Suppressor macrophage treated with lipopolysaccharide for 1 hour (primary cell): ENCODE data around the gene TUBGCP3.

ENCODE experiments used
- DNase-seq, 3 donors: peaks; one replicate each; pipeline ENCODE4 v3.0.0-alpha.2; 2020 to 2022

Gene TUBGCP3

DNA sequence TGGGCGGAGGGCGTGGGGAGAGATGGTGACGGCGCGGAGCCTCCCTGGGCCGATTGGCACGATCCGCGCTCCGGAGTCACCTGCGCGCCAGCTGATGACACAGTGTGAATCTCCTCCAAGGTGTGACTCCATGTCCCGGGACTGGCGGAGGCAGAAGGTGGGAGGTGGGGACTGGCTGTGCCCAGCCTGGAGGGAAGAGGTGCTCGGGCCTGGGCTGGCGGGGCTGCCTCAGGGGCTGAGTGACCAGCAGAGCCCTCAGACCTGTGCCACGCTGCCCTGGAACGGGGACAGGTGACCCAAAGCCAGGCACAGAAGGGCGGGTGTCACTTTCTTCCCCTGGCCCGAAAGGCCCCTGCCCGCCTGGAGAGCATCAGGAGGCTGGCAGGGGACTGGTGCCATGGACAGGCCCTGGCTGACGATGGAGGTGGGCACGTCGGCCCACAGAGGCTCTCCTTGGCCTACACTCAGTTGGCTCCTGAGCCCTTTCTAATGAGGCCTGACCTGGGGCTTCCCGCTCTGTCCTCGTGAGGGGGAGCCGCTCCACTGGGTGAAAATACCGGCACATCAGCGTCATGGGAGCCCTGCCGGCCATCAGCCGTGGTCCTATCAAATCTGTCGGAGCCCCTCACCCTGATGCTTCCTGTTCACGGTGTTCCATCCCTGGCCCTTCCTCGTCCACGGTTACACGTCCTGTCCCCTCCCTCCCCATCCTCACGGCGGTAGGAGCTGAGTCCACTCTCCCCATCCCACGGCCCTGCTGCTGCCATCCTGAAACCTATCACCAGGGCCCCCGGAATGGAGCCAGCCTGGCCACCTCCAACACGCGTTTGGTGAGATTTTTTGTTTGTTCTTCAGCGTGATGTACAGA lies 136.2 kb downstream of the TUBGCP3 start:
- DNase-seq, result no peak

DNA sequence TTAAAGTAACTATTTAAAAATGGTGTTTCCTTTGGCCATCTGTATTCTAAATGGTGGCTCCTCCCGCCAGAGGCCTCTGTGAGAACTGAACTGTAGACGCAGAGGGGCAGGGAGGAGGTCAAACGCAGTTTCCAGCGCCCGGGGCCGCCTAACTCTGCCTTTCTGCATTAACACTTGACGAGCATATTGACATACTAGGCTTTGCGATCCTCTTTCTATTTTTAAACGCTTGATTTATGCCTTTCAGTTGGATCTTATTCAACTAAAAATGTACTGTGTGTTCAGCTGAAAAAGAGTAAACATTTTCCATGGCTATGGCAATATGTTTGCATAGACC lies 137.1 kb downstream of the TUBGCP3 start:
- DNase-seq, result no peak

- no peak for DNase-seq
Observed at GRCh38 chr13:112450118-112450903, 137.6 kb downstream of the TUBGCP3 start.

DNA sequence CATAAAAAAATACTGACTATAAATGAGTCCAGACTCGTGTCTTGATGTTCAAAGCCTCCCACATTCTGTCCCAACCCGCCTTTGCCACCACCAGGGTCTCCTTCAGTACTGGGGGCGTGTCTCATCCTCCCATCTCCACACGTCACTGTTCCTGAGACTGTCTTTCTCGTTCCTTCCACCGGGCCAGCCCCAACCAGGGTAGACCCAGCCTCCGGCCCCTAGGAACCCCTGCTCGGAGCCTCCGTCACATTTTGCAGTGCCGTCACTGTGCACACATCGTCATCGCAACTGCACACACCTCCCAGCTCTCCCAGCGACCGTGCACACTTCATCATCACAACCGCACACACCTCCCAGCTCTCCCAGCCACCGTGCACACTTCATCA lies 138.4 kb downstream of the TUBGCP3 start:
- DNase-seq, result no peak

DNA sequence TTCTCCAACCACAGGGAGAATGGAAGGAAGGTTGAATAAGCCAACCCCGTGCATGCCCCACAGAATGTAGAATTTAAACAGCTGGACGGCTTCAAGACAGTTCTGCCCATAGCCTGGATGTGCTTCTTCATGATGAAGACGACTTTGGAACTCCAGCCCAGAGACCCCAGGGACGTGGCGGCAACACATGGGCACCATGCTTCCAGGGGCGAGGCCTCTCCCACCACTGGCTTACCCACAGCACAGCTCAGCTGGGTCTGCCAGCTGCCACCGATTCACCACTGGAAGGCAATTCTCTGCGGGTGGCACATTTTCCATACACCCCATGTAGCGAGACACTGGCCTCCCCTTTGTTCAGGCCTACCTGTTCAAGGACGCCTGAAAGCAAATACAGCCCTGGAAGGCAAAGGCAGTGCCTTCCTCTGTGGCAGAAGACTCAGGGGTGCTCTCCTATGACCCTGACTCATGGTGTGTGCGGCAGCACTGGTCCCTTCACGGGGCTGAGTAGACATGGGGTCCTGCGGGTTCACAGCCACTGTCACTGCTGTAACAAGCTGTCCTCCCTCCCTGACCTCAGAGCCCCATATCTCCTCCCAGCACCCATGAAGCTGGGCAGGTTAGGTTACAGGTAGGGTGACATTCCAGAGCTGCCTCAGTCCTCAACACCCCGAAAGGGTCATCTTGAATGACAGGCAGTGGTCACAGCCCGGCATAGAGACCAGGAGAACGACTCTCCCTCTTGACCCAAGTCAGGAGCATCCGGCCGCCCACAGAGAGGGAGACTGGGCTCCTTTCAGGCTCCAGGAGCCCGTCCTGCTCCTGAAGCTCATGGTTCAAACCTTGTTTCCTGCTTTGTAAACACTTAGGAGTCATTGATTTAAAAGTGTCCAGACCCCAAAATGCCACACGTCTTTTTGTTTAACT lies 139.1 kb downstream of the TUBGCP3 start:
- DNase-seq, result no peak

GRCh38 chr13:112447761-112448603 lies 140.0 kb downstream of the TUBGCP3 start:
- no peak for DNase-seq

DNA sequence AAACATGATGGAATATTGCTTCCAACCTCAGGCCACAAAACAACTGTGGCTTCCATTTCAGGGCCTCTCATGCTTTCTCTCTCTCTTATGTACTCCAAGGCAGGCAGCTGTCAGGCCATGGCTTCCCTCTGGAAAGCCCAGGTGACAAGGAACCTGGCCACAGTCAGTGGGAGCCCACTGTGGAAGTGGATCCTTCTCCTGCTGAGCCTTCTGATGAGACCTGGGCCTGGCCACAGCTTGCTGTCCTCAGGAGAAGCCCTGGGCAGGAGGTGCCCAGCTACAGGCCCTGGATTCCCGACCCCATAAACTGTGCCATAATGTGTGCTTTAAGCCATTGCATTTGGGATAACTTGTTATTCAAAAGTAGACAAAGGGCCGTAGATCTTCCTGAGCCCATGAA lies 140.6 kb downstream of the TUBGCP3 start:
- DNase-seq, result no peak

DNA sequence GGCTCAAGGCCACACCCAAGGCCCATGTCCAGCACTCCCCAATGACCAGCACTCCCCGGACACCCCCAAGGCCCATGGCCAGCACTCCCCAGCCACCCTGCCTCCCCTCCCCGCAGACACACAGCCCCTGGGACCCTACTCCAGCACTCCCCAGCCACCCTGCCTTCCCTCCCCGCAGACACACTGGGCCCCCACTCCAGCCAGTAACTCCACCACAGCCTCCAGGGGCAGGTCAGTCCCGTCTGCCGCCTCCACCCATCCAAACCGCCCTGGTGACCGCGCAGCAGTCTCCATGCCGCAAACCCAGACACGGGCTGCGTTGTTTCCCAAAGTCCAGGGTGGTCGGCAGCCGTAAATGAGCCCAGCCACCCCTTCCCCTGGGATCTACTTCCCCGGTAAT lies 141.1 kb downstream of the TUBGCP3 start:
- DNase-seq, result no peak

- no peak for DNase-seq
Observed at GRCh38 chr13:112446347-112446861, 141.5 kb downstream of the TUBGCP3 start.

- DNase-seq, result no peak
Observed at GRCh38 chr13:112445411-112446271, 142.3 kb downstream of the TUBGCP3 start.

DNA sequence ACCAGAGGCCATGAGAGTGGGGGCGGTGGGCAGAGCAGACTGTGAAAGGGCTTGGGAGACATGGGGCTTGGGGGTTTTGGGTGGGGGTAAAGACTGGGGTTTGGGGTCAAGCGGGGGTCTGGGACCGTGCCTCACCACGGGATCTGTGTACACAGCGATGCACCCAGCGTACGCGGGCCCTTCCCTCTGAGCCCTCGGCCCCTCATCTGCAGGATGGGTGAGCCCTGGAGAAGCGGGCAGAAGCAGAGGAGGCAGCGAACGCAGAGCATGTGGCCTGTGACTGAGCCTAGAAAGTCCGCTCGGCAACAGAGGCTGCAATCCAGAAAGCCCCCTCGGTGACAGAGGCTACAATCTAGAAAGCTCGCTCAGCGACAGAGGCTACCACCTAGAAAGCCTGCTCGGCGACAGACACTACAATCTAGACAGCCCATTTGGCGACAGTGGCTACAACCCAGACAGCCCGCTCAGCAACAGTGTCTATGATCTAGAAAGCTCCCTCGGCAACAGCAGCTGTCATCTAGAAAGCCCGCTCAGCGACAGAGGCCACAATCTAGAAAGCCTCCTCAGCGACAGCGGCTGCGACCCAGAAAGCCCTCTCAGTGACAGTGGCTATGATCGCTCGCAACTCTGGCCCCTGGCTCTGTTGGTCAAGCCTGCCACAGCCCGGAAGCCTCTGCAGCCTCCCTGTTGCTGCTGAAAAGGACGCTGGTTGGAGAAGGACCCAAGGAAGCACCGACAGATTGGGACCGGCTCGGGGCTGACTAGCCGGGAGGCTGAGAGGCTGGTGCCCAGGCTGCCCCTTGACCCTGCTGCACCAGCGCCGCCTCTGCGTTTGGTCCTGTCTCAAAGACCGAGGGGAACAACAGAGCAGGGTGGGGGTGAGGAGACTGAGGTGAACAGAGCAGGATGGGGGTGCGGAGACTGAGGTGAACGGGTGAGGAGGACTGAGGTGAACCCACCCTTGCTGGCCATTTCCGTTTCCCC lies 143.2 kb downstream of the TUBGCP3 start:
- DNase-seq, result no peak

DNA sequence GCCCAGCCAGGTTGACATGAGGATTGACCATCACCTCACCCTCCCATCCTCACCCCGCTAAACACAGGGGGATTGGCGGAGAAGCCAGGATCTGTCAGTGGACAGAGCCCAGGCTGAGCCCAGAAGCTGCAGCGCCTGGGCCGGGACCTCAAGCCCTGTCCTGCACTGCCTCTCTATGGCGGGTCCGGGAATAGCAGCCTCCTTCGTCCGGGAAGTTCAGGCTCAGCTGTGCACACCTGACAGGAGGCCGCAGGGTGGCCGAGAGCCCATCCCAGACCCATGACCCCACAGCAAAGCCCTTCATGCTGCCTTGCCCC lies 144.0 kb downstream of the TUBGCP3 start:
- DNase-seq, result peak; percentile 43 to 71 (median 62)

- DNase-seq, result peak in 2 of 3 donors; percentile 7 to 31
Observed at GRCh38 chr13:112443191-112443994, 144.6 kb downstream of the TUBGCP3 start.

DNA sequence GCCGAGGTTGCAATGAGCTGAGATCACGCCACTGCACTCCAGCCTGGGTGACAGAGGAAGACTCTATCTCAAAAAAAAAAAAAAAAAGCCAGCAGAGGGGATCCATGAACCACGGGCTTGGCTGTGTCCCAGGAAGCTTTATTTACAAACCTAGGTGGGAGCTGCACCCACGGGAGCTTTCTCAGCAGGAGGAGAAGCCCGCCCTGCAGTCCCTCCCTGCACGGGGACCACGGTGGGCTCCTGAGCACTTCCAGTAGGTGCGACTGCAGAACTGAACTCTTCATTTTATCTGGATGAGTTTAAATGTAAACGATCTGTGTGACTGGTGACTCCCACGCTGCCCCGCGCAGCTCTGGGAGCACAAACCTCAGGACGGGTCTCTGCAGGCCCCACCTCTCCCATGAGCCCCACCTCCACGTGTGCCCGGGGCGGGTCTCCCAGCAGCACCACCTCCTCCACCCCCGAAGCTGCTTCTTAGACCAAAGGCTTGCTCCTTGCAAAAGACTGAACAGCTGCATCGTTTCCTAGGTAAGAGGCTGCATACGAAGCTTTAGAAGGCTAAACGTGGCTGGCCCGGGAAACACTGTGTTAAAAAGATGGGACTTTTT lies 145.4 kb downstream of the TUBGCP3 start:
- no peak for DNase-seq

DNA sequence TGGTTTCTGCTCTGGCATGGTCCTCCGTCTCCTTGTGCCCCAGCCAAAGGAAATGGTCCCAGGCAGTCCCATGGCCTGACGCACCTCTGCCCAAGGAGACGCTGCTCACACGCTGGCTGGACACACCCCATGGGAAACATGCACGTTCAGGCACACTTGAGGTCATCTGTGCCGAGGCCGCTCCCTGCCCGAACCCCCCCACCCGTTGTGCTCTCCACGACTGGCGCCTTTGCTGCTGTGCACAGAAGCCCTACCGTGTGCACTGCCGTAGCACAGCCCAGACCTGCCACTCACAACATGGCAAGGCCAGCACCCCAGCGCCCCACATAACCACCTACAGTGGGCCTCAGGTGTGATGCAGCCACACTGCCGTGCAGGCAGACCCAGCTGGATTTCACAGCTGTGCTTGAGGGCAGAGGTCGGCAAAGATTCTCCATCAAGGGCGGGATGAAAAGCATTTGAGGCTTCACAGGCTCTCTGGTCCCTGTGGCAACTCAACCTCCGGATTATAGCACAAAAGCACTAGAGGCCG lies 146.1 kb downstream of the TUBGCP3 start:
- no peak for DNase-seq

- no peak for DNase-seq
Observed at GRCh38 chr13:112441226-112441625, 146.7 kb downstream of the TUBGCP3 start.

- no peak for DNase-seq
Observed at GRCh38 chr13:112438515-112438914, 149.4 kb downstream of the TUBGCP3 start.

- DNase-seq, result no peak
Observed at GRCh38 chr13:112438094-112438493, 149.9 kb downstream of the TUBGCP3 start.
